HG03521 (cell line): ENCODE results near the gene YJEFN3.
A peak's percentile ranks its signal among the peaks of the same experiment; 100 is the strongest.

Experiments used
- ATAC-seq: cut with Tn5 transposase; IDR thresholded peaks from one replicate; pipeline ENCODE4 v1.9.1; 2021; ENCODE audit warnings: mild to moderate bottlenecking, moderate library complexity; ENCODE audit not compliant: unreplicated experiment

The YJEFN3 gene

GRCh38 chr19:19535311-19536191 lies 6.8 kb downstream of the YJEFN3 start:
- no peak for ATAC-seq

- ATAC-seq: no peak
Observed at GRCh38 chr19:19537075-19538048, 8.7 kb downstream of the YJEFN3 start.

- no peak for ATAC-seq
Observed at GRCh38 chr19:19538061-19538784, 9.5 kb downstream of the YJEFN3 start, which contains the start of gene CILP2. Gene CILP2 (plus strand): TSS chr19:19538265. CDS start chr19:19538350, 85 bp downstream.

GRCh38 chr19:19538785-19539166 lies 10.1 kb downstream of the YJEFN3 start:
- no peak for ATAC-seq

GRCh38 chr19:19539698-19540063 lies 11.0 kb downstream of the YJEFN3 start:
- no peak for ATAC-seq

- no peak for ATAC-seq
Observed at GRCh38 chr19:19540064-19540714, 11.5 kb downstream of the YJEFN3 start.

- ATAC-seq: peak; percentile 57
Observed at GRCh38 chr19:19540715-19541515, 12.2 kb downstream of the YJEFN3 start.

- ATAC-seq: no peak
Observed at GRCh38 chr19:19541616-19542015, 12.9 kb downstream of the YJEFN3 start.

- ATAC-seq: no peak
Observed at GRCh38 chr19:19542507-19542906, 13.8 kb downstream of the YJEFN3 start.

GRCh38 chr19:19543101-19543500 lies 14.4 kb downstream of the YJEFN3 start:
- ATAC-seq: no peak

GRCh38 chr19:19543640-19544039 lies 14.9 kb downstream of the YJEFN3 start:
- no peak for ATAC-seq

- ATAC-seq: no peak
Observed at GRCh38 chr19:19544257-19544953, 15.7 kb downstream of the YJEFN3 start.

GRCh38 chr19:19544954-19545591 lies 16.4 kb downstream of the YJEFN3 start:
- ATAC-seq: no peak

GRCh38 chr19:19545707-19546106 lies 17.0 kb downstream of the YJEFN3 start:
- no peak for ATAC-seq

- no peak for ATAC-seq
Observed at GRCh38 chr19:19546751-19547162, 18.0 kb downstream of the YJEFN3 start.

- ATAC-seq: no peak
Observed at GRCh38 chr19:19547674-19548336, 19.1 kb downstream of the YJEFN3 start.

GRCh38 chr19:19548915-19549759 lies 20.4 kb downstream of the YJEFN3 start:
- ATAC-seq: no peak
